HUDEP-2 (cell line): Measurements from ENCODE around the gene FOXK1.
"Not testable (repeated sequence)": the region's sequence is repeated elsewhere in the genome, so short reads cannot be mapped to it uniquely, and the experiment has no call there.

Experiments
- DNase-seq, 76 experiments: peaks; one replicate each; lab custom pipeline; 2025; ENCODE audit not compliant: unreplicated experiment in 76 of 76; lab: John Stamatoyannopoulos, UW

The FOXK1 gene

DNA sequence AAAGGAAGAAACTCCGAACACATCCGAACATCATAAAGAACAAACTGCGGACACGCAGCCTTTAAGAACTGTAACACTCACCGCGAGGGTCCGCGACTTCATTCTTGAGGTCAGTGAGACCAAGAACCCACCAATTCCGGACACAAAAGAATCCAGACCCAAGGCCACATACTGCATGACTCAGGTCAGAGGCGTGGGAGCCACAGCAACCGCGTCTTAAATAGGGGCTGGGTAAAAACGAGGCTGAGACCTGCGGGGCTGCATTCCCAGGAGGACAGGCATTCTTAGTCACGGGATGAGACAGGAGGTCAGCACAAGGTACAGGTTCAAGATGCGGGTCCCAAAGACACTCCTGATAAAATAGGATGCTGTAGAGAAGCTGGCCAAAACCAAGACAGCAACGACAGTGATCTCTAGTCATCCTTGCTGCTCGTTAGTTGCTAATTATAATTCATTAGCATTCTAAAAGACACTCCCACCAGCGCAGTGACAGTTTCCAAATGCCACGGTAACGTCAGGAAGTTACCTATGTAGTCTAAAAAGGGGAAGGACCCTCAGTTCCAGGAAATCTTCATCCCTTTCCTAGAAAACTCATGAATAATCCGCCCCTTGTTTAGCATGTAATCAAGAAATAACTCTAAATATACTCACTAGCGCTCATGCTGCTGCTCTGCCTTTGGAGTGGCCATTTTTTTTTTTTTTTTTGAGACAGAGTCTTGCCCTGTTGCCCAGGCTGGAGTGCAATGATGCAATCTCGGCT lies 112.7 kb downstream of the FOXK1 start:
- no peak for DNase-seq

GRCh38 chr7:4796453-4796852 lies 114.4 kb downstream of the FOXK1 start:
- no peak for DNase-seq

GRCh38 chr7:4797858-4798705 lies 116.0 kb downstream of the FOXK1 start:
- DNase-seq = peak in 45 of 76 experiments; percentile 5 to 72 (median 35)

GRCh38 chr7:4798706-4799235 lies 116.7 kb downstream of the FOXK1 start:
- no peak for DNase-seq

- DNase-seq = no peak
These were observed 117.6 kb downstream of the FOXK1 start for GRCh38 chr7:4799508-4800268.

DNA sequence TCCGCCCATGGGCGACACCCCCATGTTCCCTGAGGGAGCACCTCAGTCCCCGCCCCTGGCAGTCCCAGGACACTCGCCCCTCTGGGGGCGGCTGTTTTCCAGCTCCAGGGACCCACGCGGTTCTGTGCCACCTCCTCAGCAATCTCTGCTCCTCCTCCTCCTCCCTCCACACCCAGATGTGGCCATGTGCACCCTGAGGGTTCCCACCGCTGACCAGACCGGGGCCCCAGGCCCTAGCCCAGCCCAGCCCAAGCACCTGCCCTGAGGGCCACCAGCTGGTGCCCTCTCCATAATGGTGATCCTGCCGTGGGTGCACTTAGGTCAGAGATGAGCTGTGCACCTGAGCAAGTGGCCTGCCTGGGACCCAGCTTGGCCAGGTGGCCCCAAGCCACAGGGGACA lies 118.4 kb downstream of the FOXK1 start:
- DNase-seq = no peak

GRCh38 chr7:4800926-4801838 lies 119.1 kb downstream of the FOXK1 start:
- no peak for DNase-seq

DNA sequence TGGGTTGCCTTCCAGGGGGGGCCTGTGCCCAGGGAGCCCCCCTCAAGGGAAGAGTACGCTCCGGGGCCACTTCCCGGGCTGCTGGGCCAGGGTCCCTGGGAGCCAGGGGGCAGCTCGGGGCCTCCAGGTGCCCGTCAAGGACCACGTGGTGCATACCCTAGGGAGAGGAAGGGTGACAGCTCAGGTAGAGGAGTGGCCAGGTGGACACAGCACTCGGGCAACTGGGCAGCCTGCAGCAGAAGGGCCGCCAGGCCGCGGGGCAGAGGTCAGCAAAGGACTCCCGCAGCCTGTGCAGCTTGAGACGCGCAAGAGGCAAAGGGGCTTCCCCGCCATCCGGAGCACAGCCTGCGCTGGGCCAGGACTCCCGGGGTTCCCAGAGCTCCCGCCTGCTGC lies 119.7 kb downstream of the FOXK1 start:
- no peak for DNase-seq

DNA sequence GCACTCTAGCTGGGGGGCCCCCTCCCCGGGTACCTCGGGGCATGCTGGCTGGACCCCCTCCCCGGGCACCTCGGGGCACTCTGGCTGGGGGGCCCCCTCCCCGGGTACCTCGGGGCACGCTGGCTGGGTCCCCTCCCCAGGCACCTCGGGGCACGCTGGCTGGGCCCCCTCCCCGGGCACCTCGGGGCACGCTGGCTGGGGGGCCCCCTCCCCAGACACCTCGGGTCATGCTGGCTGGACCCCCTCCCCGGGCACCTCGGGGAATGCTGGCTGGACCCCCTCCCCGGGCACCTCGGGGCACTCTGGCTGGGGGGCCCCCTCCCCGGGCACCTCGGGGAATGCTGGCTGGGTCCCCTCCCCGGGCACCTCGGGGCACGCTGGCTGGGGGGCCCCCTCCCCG lies 120.5 kb downstream of the FOXK1 start:
- not testable (repeated sequence) for DNase-seq

DNA sequence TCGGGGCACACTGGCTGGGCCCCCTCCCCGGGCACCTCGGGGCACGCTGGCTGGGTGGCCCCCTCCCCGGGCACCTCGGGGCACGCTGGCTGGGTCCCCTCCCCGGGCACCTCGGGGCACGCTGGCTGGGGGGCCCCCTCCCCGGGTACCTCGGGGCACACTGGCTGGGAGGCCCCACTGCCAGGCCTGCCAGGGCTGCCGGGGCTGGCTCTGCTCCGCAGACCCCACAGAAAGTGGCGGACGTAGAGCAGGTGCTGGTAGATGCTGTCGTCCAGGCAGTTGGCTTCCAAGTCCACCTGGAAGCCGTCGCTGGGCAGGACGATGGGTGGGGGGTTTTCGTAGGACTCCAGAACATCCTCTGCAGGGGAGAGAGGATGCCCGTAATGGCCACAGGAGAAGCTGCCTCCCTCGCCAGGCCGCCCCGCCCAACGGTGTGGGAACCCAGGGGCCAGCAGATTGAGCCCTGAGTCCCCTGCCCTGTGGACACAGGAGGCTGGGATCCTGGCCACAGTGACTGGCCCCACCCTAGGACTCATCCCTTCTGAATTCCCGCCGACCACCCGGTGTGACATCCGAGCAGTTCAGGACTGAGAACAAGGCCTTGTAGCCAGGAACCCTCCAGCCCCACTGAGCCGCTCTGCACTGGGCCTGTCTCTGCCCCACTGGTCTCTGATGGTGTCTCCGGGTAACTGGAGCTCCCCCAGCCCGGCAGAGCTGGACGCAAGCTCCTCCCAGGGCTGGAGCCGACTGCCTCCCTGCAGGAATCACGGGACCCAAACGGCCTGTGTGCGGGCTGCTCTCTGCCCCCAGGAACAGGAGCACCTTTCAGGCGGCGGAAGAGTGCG lies 121.5 kb downstream of the FOXK1 start:
- DNase-seq = no peak

DNA sequence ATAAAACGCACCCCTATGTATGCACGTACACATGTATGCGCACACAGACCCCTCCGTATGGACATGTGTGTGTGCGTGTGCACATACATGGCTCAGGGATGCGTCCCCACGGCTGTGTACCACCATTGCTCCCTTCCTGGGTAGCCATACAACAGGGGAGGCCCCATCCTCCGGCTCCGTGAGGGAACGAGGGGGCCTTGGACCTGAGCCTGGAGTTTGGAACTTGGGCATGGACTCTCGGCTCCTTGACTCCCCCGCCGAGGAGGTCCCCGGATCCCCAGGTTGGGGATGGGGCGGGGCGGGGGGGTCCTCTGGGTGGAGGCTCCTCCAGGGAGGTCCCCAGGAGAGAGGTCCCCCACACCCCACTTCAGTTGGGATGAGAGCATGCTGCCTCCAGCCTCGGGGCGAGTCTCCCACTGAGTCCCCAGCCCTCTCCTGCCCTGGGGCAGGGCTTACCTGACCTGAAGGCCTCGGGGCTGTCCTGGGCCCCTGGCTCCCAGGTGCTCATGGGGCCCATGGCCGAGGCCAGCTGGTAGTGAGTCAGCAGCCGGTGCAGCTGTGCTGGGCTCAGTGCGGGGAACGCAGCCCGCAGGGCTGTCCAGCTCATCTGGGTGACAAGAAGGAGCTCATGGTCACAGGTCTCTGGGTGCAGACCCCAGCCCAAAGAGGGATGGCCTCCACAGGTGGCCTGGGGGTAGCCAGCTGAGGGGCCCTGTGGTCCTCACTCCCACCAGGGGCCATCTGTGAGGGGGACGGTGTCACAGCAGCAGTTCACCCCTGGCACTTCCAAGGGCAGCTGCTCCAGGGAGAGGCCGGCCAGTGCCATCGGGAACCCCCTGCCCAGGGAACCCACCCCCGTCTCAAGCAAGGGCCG lies 123.3 kb downstream of the FOXK1 start:
- DNase-seq = no peak

- no peak for DNase-seq
These were observed 123.8 kb downstream of the FOXK1 start for GRCh38 chr7:4805984-4806300.

GRCh38 chr7:4806983-4807597 lies 125.0 kb downstream of the FOXK1 start:
- DNase-seq = no peak

GRCh38 chr7:4807598-4808016 lies 125.5 kb downstream of the FOXK1 start:
- DNase-seq = no peak

GRCh38 chr7:4808026-4808425 lies 125.9 kb downstream of the FOXK1 start:
- no peak for DNase-seq

GRCh38 chr7:4808565-4808964 lies 126.5 kb downstream of the FOXK1 start:
- no peak for DNase-seq

DNA sequence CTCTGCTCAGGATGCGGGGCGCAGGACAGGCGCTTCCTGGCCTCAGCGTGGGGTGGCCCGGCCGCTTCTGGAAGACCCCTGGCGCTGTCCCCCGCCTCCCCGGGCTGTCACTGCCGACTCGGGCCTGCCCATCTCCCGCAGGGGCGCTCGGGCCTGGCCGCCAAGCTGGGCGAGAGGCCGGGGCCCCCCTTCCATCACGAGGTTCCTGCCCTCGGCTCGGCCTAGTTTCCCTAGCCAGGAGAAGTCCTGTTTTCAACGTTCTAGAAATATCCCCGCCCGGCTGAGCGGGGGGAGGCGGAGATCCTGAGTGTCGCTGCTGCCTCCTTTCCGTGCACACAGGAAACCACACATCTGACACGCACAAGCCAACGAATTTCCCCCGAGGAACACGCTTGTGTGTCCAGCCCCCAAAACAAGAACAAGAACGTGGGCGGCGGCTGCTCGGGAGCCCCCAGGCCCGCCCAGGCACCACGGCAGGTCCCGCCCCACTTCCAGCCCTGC lies 127.0 kb downstream of the FOXK1 start:
- no peak for DNase-seq

DNA sequence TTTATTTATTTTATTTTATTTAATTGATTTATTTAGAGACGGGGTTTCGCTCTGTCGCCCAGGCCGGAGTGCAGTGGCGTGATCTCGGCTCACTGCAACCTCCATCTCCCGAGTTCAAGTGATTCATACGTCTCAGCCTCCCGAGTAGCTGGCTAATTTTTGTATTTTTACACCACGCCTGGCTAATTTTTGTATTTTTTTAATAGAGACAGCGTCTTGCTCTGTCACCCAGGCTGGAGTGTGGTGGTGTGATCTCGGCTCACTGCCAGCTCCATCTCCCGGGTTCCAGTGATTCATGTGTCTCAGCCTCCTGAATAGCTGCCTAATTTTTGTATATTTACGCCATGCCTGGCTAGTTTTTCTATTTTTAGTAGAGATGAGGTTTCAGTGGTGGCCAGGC lies 127.6 kb downstream of the FOXK1 start:
- DNase-seq = no peak
